ENCODE results near the gene APOLD1.
A peak's percentile ranks its signal among the peaks of the same experiment; 100 is the strongest.
"Not testable (repeated sequence)": the region's sequence is repeated elsewhere in the genome, so short reads cannot be mapped to it uniquely, and the experiment has no call there.

APOLD1 gene

GRCh38 chr12:12786706-12787601 lies 1.5 kb downstream of the APOLD1 start:
- DNase-seq (peak; percentile 79), ATAC-seq (peak; percentile 91)

GRCh38 chr12:12788131-12788530 lies 2.7 kb downstream of the APOLD1 start:
- ATAC-seq (no peak), DNase-seq (no peak)

GRCh38 chr12:12788675-12789368 lies 3.4 kb downstream of the APOLD1 start:
- peak; percentile 79 for ATAC-seq
- peak; percentile 70 for DNase-seq

DNA sequence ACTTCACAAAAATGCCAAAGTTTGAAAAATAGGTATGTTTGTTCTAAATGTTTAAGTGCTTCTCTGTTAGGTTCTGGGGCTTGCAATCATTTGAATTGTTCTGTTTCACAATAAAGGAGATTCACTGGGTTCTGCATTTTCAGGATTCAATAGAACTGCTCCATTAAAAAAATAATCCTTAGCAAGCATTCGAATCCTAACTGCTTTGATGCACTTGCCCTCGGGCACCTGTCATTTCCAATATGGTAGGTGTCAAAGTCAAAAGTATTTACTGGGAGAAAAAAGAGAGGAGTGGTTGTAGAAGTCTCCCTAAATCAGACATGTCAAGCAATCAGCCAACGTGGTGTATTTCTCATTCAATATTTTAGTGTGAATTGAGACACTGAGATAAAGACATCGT lies 5.5 kb downstream of the APOLD1 start:
- no peak for ATAC-seq
- DNase-seq, result no peak

- DNase-seq (no peak), ATAC-seq (no peak)
Observed at GRCh38 chr12:12791756-12792369, 6.4 kb downstream of the APOLD1 start.

- ATAC-seq (no peak), DNase-seq (no peak)
Observed at GRCh38 chr12:12792421-12792820, 7.0 kb downstream of the APOLD1 start.

DNA sequence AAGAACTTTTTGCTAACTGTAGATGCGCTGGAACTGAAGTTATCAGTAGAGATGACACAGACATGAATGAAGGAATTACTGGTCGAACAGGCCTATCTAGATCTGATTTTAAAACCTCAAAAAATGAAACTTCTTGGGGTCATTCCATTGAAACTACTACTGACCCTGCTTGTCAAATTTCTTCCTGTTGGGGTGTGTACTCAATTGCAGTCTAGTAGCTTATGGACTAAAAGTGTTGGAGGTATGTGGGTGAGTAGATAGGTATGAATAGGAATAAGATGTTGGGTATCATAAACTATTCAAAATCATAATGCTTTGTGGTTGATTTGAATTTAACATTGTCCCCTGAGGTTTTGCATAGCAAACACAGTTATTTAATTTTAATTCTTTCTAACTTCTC lies 9.2 kb downstream of the APOLD1 start:
- DNase-seq (no peak), ATAC-seq (no peak)

DNA sequence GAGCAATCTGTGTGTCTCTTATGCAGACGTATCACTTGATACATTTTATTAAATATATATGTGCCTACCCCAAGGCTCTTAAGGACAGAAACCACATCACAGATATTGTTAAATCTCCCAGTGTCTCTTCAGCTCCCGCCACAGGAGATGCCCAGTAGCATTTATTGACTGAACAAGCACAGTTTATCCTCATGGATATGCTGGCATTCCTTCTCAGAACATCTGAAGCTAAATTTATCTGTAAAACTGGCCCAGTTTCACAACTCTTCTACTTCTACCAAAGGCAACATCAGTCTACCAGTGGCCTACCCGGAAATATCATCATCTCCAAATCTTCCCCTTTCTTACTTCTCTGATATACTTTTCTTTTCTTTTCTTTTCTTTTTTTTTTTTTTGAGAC lies 10.7 kb downstream of the APOLD1 start:
- ATAC-seq, result no peak
- DNase-seq, result no peak

DNA sequence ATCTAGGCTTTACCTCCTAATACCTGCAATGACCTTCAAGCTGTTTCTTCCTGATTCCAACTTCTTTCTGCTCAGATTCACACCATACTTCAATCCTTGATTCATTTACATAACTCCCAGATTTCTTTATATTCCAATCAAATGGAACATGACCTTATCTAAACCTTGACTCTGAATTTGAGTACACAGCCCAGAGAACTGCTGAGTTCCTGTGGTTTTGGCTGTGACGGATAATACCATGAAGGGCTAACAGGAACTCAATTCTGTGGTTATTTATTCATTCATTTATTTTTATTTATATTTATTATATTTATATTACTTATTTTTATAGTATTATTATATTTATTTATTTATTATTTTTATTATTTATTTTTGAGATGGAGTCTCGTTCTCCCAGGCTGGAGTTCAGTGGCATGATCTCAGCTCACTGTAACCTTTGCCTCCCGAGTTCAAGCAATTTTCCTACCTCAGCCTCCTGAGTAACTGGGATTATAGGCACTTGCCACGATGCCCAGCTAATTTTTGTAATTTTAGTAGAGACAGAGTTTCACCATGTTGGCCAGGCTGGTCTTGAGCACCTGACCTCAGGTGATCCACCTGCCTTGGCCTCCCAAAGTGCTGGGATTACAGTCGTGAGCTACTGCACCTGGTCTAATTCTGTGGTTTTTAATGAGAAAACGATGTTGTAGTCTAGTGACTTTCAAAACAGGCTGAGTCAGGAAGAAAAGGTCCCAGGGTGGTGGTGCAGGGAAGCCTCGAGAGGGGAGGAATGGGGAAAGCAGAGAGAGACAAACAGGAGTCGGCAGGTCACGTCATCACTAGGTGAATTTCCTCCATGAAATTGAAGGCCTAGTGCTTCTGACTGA lies 11.7 kb downstream of the APOLD1 start:
- no peak for ATAC-seq
- DNase-seq, result no peak

- DNase-seq, result no peak
- ATAC-seq, result no peak
Observed at GRCh38 chr12:12797794-12798152, 12.3 kb downstream of the APOLD1 start.

GRCh38 chr12:12798480-12798879 lies 13.0 kb downstream of the APOLD1 start:
- DNase-seq (no peak), ATAC-seq (no peak)

- DNase-seq, result no peak
- ATAC-seq, result no peak
Observed at GRCh38 chr12:12799163-12799920, 13.9 kb downstream of the APOLD1 start.

DNA sequence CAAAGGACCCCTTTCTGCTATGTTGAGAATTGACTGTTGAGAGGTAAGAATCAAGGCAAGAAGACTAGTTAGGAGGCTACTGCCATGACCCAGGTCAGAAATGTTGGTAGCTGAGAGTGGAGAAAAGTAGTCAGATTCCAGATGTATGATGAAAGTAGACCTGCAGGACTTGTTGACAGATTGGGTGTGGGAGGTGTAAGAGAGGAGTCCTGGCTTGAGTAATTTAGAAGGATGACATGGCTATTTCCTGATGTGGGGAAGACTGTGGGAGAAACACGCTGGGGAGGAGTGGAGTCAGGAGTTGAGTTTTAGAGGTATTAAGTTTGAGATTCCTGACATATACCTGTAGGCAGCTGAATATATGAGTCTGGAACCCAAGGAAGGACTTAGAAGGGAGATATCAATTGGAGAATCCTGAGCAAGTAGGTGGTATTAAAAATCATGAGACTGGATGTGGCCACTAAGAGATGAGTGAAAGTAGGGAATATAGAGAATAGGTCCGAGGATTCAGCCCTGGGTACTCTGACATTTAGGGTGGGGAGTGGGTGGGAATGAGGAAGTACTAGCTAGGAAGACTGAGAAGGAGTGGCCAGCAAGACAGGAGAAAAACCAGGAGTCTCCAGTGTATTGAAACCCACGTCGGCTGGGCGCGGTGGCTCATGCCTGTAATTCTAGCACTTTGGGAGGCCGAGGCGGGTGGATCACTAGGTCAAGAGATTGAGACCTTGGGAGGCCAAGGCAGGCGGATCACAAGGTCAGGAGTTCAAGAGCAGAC lies 15.1 kb downstream of the APOLD1 start:
- DNase-seq (no peak), ATAC-seq (no peak)

DNA sequence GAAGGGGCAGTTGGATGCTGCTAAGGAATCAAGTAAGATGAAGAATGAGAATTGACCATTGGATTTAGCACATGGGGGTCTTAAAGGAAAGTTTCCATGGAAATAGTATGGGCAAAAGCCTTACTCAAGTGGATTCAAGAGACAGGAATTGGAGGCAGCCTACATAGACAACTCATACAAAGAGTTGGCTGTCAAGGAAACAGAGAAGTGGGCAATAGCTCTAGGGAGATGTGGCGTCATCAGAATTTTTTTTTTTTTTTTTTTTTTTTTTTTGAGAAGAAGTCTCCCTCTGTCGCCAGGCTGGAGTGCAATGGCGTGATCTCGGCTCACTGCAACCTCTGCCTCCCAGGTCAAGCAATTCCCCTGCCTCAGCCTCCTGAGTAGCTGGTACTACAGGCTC lies 16.2 kb downstream of the APOLD1 start:
- ATAC-seq, DNase-seq: not testable (repeated sequence)

GRCh38 chr12:12803186-12803585 lies 17.7 kb downstream of the APOLD1 start:
- ATAC-seq (peak; percentile 77), DNase-seq (peak; percentile 47)

GRCh38 chr12:12804011-12804410 lies 18.6 kb downstream of the APOLD1 start:
- no peak for DNase-seq
- ATAC-seq, result peak; percentile 56

- DNase-seq, result no peak
- ATAC-seq, result no peak
Observed at GRCh38 chr12:12804432-12804886, 19.0 kb downstream of the APOLD1 start.

- ATAC-seq, result no peak
- no peak for DNase-seq
Observed at GRCh38 chr12:12806784-12807516, 21.5 kb downstream of the APOLD1 start.

GRCh38 chr12:12807517-12807903 lies 22.1 kb downstream of the APOLD1 start:
- DNase-seq, ATAC-seq: not testable (repeated sequence)

Measured in stimulated activated naive CD8-positive, alpha-beta T cell treated with anti-CD3 and anti-CD28 coated beads, Interleukin-15, Interleukin-2, amounts not matched to agents 100 U/mL and 50 U/mL, for 24 hours (primary cell).